Astrocyte (in vitro differentiated cells and primary cell): Measurements from ENCODE around the gene TNFSF8. TPM values are rescaled to one million over a fixed set of nuclear protein-coding genes. Genes with fewer than 3 reads are reported as not detected.

Experiments used
- DNase-seq: peaks from one replicate; pipeline ENCODE4 v3.0.0-alpha.2; 2010; ENCODE audit warnings: low read depth
- FAIRE-seq: peaks from 2 replicates; lab custom pipeline; 2011; peaks lifted over from hg19 to GRCh38; lab: Jason Lieb, UNC
- H2AFZ ChIP-seq: 2 replicates; pipeline ENCODE4 v1.6.0; 2012; ENCODE audit warnings: low read depth, low read length, inconsistent platforms
- H3K27ac ChIP-seq: 2 replicates; pipeline ENCODE4 v1.5.1; 2011; ENCODE audit warnings: low read depth, low read length, inconsistent platforms
- H3K27me3 ChIP-seq: 2 replicates; pipeline ENCODE4 v1.6.0; 2011; ENCODE audit warnings: low read length, inconsistent platforms; ENCODE audit not compliant: insufficient read depth
- H3K36me3 ChIP-seq: 2 replicates; pipeline ENCODE4 v1.5.1; 2011; ENCODE audit warnings: low read length, inconsistent platforms; ENCODE audit not compliant: insufficient read depth
- H3K4me1 ChIP-seq: 2 replicates; pipeline ENCODE4 v1.5.1; 2011; ENCODE audit warnings: low read length, inconsistent platforms; ENCODE audit not compliant: insufficient read depth
- H3K4me2 ChIP-seq: 2 replicates; pipeline ENCODE4 v1.6.0; 2012; ENCODE audit warnings: low read length, inconsistent platforms
- H3K4me3 ChIP-seq: 2 replicates; pipeline ENCODE4 v1.5.1; 2011; ENCODE audit warnings: low read depth, mild to moderate bottlenecking, low read length, inconsistent platforms; ENCODE audit not compliant: insufficient read depth
- H3K79me2 ChIP-seq: 2 replicates; pipeline ENCODE4 v1.6.0; 2012; ENCODE audit warnings: mild to moderate bottlenecking, low read length, inconsistent platforms; ENCODE audit not compliant: insufficient read depth
- H3K9ac ChIP-seq: 2 replicates; pipeline ENCODE4 v1.6.0; 2012; ENCODE audit warnings: mild to moderate bottlenecking, low read length, inconsistent platforms
- H3K9me3 ChIP-seq: 2 replicates; pipeline ENCODE4 v1.5.1; 2012; ENCODE audit warnings: low read depth, mild to moderate bottlenecking, low read length, inconsistent platforms; ENCODE audit not compliant: insufficient read depth
- H4K20me1 ChIP-seq: 2 replicates; pipeline ENCODE4 v1.6.0; 2012; ENCODE audit warnings: low read length, inconsistent platforms; ENCODE audit not compliant: insufficient read depth
- H3K27ac Mint-ChIP-seq: one replicate; pipeline ENCODE4 v1.8.0; 2021; ENCODE audit warnings: mild to moderate bottlenecking, mixed read lengths; ENCODE audit not compliant: unreplicated experiment
- H3K27me3 Mint-ChIP-seq: one replicate; pipeline ENCODE4 v1.8.0; 2021; ENCODE audit warnings: low read depth, mixed read lengths; ENCODE audit not compliant: unreplicated experiment
- H3K36me3 Mint-ChIP-seq: one replicate; pipeline ENCODE4 v1.8.0; 2021; ENCODE audit warnings: low read depth, mixed read lengths; ENCODE audit not compliant: unreplicated experiment
- H3K4me1 Mint-ChIP-seq: one replicate; pipeline ENCODE4 v1.8.0; 2021; ENCODE audit warnings: low read depth, mixed read lengths; ENCODE audit not compliant: unreplicated experiment
- H3K4me3 Mint-ChIP-seq: one replicate; pipeline ENCODE4 v1.8.0; 2021; ENCODE audit warnings: mild to moderate bottlenecking, moderate library complexity, mixed read lengths; ENCODE audit not compliant: unreplicated experiment
- H3K9me3 Mint-ChIP-seq: one replicate; pipeline ENCODE4 v1.8.0; 2021; ENCODE audit warnings: mild to moderate bottlenecking, mixed read lengths; ENCODE audit not compliant: unreplicated experiment
- EZH2 ChIP-seq: IDR thresholded peaks from 2 replicates; pipeline ENCODE4 v1.6.1; 2012; ENCODE audit warnings: mild to moderate bottlenecking, low read length, inconsistent platforms; ENCODE audit not compliant: insufficient read depth
- total RNA-seq: library from RNA; stranded (reverse); gene quantifications from 2 replicates; pipeline ENCODE4 v1.2.1, GENCODE V29; 2021
- TF ChIP-seq, protein P1 (sequence below): IDR thresholded peaks from 2 replicates; pipeline ENCODE4 v1.5.1; 2011; ENCODE audit warnings: low read depth, mild to moderate bottlenecking, inconsistent platforms, low read length, moderate library complexity; ENCODE audit not compliant: insufficient read depth

Gene TNFSF8
- total RNA-seq, 1 donor from 2014 or later, result not detected

- H3K9me3 ChIP-seq, result no peaks in the 10 kb centered on the region
- H3K27me3 ChIP-seq, result no peaks in the 10 kb centered on the region
- no peaks in the 10 kb centered on the region for H4K20me1 ChIP-seq
- H3K27ac ChIP-seq, result peak overlapping the region; percentile 80
- Mint-ChIP-seq H3K9me3 (peaks cover 4% of the 10 kb centered on the region), H3K36me3 (no peaks in the 10 kb centered on the region), H3K4me1 (peaks cover 34% of the 10 kb centered on the region), H3K4me3 (peak overlapping the region; percentile 29), H3K27ac (peak overlapping the region; percentile 98), H3K27me3 (no peaks in the 10 kb centered on the region)
- H2AFZ ChIP-seq, result no peak overlapping the region
- peak; percentile 97 for DNase-seq
- no peaks in the 10 kb centered on the region for H3K36me3 ChIP-seq
- H3K4me1 ChIP-seq, result peaks cover 31% of the 10 kb centered on the region
- H3K4me3 ChIP-seq, result no peak overlapping the region
- H3K79me2 ChIP-seq, result no peaks in the 10 kb centered on the region
- H3K4me2 ChIP-seq, result peak overlapping the region; percentile 56
- peak overlapping the region; percentile 46 for H3K9ac ChIP-seq
- FAIRE-seq, result peak; percentile 98
- TF ChIP-seq EZH2, result no peak
- TF ChIP-seq, protein P1, sequence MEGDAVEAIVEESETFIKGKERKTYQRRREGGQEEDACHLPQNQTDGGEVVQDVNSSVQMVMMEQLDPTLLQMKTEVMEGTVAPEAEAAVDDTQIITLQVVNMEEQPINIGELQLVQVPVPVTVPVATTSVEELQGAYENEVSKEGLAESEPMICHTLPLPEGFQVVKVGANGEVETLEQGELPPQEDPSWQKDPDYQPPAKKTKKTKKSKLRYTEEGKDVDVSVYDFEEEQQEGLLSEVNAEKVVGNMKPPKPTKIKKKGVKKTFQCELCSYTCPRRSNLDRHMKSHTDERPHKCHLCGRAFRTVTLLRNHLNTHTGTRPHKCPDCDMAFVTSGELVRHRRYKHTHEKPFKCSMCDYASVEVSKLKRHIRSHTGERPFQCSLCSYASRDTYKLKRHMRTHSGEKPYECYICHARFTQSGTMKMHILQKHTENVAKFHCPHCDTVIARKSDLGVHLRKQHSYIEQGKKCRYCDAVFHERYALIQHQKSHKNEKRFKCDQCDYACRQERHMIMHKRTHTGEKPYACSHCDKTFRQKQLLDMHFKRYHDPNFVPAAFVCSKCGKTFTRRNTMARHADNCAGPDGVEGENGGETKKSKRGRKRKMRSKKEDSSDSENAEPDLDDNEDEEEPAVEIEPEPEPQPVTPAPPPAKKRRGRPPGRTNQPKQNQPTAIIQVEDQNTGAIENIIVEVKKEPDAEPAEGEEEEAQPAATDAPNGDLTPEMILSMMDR, result no peak
These were observed 35.6 kb downstream of the TNFSF8 start for GRCh38 chr9:114894609-114895433.

DNA sequence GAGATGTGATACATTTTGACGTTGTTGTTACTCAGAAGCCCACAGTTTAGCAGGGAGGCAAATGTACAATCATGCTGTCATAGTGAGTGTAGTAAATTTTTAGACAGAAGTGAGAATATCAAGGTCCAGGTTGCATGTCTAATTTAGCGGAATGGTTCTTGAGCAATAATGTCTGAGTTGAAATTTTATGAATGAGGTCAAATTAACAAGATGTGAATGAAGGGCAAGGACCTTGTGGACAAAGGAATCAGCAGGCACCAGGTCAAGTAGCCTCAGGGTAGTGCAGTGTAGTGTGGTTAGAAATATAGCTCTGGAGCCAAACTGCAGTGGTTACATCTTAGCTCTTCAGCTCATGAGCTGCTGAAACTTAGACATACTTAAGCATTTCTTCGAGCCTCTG is 36.2 kb downstream of the TNFSF8 start:
- Mint-ChIP-seq H3K4me1 (peaks cover 39% of the 10 kb centered on the region), H3K36me3 (no peaks in the 10 kb centered on the region), H3K27me3 (no peaks in the 10 kb centered on the region), H3K9me3 (peaks cover 4% of the 10 kb centered on the region), H3K27ac (peak overlapping the region; percentile 98), H3K4me3 (peak overlapping the region; percentile 34)
- no peak for TF ChIP-seq EZH2
- TF ChIP-seq, protein P1, result no peak
- DNase-seq, result peak; percentile 52
- H3K27me3 ChIP-seq, result no peaks in the 10 kb centered on the region
- peak overlapping the region; percentile 43 for H3K9ac ChIP-seq
- peaks cover 28% of the 10 kb centered on the region for H3K4me1 ChIP-seq
- H2AFZ ChIP-seq, result peak overlapping the region; percentile 30
- H3K79me2 ChIP-seq, result no peaks in the 10 kb centered on the region
- no peak for FAIRE-seq
- no peaks in the 10 kb centered on the region for H3K36me3 ChIP-seq
- H3K9me3 ChIP-seq, result no peaks in the 10 kb centered on the region
- no peak overlapping the region for H3K4me3 ChIP-seq
- H3K4me2 ChIP-seq, result peak overlapping the region; percentile 47
- H3K27ac ChIP-seq, result peak overlapping the region; percentile 80
- no peaks in the 10 kb centered on the region for H4K20me1 ChIP-seq
